GM18909 (cell line): Measurements from ENCODE around the gene ACSL6.

Experiments used
- ATAC-seq: cut with Tn5 transposase; IDR thresholded peaks from one replicate; pipeline ENCODE4 v1.9.1; 2021; ENCODE audit warnings: mild to moderate bottlenecking; ENCODE audit not compliant: unreplicated experiment, poor library complexity

The ACSL6 gene, protein sequence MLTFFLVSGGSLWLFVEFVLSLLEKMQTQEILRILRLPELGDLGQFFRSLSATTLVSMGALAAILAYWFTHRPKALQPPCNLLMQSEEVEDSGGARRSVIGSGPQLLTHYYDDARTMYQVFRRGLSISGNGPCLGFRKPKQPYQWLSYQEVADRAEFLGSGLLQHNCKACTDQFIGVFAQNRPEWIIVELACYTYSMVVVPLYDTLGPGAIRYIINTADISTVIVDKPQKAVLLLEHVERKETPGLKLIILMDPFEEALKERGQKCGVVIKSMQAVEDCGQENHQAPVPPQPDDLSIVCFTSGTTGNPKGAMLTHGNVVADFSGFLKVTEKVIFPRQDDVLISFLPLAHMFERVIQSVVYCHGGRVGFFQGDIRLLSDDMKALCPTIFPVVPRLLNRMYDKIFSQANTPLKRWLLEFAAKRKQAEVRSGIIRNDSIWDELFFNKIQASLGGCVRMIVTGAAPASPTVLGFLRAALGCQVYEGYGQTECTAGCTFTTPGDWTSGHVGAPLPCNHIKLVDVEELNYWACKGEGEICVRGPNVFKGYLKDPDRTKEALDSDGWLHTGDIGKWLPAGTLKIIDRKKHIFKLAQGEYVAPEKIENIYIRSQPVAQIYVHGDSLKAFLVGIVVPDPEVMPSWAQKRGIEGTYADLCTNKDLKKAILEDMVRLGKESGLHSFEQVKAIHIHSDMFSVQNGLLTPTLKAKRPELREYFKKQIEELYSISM

DNA sequence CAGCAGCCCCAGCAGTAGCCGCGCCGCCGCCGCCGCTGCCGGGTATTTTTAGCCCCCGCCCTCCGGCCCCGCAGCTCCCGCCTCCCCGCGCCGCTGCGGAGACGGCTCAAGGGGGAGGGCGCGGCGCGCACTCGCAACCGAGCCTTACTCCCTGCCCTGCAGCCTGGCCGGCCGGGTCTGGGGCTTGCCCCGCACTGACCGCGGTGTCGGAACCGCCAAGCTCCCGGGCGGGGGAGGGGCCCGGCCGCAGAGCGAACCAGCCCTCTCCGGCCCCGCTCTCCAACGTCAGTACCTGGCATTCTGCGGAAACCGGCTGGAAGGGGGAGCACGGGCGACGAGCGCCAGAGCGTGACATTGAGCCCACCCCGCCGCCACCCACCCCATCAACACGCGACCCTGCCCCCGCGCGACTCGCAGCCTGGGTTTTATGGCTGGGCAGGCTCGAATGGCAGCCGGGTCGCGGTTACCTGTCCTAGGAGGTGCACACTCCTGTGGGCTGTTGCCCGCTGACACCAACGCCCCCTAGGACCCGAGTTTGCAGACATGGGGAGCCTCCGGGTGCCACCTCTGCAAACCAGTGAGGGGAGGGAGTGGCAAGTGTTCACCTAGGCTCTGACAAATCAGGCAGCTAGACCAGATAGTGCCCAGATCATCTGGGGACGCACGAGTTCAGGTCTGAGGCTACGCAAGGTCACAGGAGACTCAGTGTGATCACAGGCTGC lies at the start of gene ACSL6:
Gene ACSL6 (minus strand): TSS at position 37 of the 722 bp plus-strand sequence. CDS start 105 bp downstream, outside the sequence.
- no peak for ATAC-seq

DNA sequence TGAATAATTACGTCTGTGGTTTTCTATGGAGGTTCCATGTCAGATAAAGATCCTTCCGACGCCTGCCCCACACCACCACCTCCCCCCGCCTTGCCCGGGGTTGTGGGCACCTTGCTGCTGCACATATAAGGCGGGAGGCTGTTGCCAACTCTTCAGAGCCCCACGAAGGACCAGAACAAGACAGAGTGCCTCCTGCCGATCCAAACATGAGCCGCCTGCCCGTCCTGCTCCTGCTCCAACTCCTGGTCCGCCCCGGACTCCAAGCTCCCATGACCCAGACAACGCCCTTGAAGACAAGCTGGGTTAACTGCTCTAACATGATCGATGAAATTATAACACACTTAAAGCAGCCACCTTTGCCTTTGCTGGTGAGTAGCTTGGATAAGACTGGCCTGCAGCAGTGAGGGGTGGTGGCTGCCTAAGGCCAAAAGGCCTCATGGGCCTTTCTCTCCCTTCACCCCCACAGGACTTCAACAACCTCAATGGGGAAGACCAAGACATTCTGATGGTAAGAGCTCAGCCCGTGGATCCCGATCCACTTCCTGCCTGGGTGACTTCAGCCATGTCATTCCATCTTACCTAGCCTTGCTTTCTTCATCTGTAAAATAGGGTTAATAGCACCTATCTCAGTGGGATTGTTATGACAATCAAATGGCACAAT lies 49.2 kb upstream of the ACSL6 start, which contains the start of gene IL3:
Gene IL3 (plus strand): TSS at position 155 of the 661 bp plus-strand sequence. CDS start 52 bp downstream, at position 207.
- ATAC-seq: no peak

DNA sequence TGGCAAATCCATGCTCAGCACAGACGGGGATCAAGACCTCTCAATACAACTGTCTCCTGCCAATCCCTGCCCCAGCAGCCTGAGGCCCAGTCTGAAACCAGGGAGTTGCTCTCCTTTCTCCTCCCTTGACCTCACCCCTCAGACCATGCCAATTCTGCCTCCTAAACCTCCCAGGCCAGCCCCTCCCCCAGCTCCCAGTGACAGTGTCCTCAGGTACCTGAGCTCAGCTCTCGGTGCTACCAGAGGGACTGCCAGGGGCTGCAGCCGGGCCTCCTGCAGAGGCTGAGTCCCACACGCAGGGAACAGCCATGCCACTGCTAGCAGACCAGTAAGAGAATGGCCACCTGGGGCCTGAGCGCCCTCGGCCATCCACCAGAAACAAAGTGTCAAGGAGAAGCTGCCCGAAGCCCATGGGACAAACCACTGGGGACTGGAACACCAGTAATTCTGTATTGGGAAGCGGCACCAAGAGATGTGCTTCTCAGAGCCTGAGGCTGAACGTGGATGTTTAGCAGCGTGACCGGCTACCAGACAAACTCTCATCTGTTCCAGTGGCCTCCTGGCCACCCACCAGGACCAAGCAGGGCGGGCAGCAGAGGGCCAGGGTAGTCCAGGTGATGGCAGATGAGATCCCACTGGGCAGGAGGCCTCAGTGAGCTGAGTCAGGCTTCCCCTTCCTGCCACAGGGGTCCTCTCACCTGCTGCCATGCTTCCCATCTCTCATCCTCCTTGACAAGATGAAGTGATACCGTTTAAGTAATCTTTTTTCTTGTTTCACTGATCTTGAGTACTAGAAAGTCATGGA lies 48.4 kb upstream of the ACSL6 start:
- ATAC-seq: no peak

DNA sequence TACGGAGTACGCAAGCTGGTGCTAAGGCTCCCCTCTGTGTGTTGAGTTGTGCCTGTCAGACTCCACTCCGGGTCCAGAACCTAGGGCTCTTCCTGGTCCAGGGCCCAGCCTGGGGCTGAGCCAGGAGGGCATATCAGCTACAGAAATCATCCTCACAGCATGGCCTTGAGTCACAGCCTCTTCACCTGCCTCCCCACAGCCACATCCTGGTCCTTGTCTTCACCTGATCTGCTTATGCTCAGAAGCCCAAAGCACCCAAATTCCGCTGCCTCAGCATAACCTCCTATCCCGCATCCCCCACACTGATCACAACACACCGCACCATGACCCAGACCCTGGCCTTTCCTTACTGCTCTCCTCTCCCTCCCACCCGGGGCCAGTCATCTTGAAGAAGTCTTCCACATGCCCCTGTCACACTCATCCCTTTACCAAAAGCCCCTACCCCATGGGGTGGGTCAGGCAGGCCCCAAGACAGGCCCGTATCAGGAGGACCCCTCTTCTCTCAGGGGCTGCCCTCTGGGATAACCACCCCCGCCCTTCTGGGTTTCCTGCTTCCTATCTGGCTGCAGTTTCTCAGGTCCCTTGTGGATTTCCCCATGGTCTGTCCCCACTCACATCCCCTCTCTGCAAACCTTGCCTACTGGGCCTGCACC lies 47.7 kb upstream of the ACSL6 start:
- ATAC-seq: no peak

DNA sequence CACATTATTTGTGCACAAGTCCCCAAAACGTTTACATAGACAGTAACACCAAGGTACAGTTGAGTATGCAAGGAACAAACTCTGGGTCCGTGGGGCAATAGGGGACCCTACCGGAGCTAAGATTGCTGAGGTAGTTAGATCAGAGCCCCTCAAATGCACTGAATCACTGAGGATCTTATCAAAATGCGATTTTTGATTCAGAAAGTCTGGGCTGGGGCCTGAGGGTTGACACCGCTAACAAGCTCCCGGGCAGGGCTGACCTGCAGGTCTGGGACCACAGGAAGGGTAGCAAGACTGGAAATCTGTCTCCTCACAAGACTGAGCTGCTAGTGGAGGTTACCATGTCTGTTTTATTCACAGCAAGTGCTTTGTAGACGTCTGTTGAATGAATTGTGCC lies 47.2 kb upstream of the ACSL6 start:
- no peak for ATAC-seq

DNA sequence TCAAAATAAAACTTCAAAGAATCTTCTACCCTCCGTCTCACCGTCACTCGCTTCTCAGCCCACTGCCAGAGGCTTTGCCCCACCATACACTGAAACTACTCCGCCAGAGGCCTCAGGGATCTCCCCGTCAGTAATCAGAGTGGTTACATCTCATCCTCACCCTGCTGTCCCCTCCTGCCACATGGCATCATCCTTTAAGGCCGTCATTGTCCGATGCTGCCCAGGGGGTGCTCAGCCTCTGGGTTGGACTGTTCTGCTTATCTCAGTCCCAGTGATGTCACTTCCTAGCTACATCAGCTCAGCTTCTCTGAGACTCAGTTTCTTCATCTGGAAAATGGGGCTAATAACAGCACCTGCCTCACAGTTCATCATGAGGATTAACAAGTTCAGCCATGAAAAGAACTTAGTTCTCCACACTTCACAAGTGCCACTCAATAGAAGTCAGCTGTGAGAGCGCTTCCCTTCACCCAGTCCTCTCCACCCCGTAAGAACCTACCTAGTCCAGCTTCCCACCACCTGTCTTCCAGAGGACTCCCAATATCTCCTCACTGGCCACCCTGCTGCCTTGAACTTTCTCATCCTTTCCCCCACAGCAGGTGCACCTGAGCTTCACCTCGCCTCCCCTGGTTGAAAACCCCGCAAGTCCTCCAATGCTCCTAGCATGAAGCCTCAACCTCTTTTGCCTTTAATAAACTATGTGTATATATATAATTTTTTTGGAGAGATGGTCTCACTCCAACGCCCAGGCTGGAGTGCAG lies 46.2 kb upstream of the ACSL6 start:
- ATAC-seq: no peak

DNA sequence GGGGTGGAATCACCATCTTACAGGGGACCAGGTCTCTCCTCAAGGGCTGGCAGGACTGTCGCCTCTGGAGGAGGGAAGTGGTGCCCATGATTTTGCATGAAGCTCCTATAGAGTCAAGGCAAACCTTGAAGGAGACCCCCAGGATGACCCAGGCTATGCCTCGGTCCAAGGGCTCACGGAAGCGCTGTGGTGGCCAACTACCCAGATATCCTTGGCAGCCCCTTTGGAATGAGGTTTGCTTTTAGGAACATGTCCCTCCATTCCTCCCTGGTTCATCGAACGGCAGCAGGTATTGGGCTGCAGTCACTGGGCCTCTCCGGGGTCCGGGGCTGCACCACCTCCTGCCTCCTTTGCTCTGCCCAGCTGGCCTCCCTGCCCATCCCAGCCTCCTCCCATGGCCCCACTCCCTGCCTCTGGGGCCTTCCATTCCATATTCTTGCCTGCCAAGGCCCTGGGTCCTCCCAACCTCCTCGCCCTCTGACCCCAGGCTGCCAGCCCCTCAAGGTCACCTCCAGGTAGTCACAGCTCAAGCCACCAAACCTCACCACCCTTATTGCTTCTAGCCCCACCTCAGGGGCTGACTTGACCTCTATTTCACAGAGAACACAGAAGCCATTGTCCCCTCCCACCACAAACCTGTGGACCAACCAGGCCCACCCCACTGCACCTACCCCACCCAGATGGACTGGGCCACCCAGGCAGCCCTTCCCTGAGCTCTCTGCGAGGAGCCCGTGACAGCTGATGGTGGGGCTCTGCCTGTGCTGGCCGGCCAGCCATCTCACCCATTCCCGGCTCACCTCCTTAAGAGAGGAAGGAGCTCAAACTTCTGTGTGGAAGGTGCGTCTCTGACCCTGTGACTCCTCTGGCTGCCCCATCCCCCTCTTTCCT lies 45.4 kb upstream of the ACSL6 start:
- ATAC-seq: no peak

DNA sequence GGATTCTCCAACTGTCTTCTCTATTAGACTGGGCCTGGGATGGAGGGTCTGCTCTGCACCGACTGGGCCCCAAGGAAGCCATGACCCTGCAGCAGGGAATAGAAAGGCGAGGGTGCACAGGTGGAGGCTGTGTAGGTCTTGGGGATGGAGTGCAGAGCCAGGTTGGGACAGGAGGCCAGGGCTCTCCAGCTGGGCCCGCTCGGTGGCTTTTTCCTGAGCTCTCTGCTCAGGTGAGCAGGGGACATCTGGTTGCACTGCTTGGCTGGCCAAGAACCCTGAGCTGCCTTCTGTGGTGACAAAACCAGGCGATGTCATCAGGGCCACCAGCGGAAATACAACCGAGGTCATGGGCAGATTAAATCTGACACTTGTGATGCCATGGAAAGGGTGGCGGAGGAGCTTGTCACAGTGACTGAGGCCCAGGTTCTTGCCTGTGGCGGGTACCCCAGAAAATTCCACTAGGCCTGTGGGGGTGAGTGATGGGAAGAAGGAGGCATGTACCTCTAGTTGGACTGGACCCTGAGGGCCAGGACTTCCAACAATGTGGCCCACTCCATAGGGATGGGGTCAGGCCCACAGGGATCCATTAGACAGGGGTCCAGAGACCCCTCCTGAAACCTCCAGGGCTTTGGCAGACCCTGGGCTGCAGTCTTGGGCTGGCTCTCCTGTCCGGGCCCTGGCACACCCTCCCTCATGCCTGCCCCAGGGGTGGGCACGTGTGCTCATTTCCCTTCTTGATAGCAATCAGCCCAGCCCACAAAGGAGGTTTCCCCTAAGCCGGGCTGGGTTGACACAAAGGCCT lies 44.6 kb upstream of the ACSL6 start:
- no peak for ATAC-seq

DNA sequence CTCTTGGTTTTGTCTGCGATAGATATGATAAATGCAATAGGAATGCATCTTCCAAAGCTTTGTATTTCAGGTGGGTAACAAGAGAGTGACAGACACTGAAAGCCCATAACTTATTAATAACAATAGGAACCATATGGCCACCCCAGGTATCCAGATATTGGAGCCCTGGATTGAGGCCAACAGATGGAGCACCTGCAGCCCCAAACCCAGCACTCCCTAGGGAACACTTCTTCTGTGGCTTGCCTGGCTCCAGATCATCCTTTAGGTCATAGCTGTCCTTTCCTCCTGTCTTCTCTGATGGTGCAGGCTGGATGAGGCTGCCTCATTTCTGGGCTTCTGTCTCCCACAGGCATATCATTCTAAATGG lies 44.0 kb upstream of the ACSL6 start:
- ATAC-seq: no peak

DNA sequence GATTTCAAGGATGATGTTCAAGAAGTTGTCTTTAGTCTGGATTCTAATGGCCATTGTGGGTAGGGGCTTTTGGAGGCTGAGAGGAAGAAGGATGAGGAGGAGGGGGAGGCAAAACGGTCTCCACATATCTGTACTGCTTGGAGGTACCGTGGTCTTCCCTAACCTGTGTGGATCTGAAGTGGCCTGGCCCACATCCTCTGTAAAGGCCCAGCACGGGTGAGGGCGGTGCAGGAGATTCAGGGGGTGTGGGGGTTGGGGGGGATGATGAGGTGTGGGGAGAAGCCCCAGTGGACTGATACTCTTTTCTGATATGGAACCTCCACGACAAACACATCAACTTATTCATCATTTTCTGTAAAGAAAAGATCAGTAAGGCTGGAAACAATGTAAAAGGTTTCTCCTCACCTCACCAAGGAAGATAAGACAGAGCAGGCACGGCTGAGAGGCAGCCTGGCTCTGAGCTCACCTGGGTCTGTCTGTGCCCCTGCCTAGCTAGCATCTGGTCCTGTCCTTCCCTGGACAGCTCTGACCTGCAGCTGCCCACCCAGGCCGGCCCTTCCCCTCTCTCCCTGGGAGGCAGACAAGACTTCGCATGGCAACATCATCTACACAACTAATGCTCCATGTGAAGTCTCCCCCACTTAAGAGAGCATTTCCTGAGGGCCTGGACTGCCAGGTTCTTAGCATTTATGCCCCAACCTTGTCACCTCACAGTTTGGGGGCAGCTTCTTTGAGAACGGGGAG lies 43.4 kb upstream of the ACSL6 start:
- no peak for ATAC-seq

DNA sequence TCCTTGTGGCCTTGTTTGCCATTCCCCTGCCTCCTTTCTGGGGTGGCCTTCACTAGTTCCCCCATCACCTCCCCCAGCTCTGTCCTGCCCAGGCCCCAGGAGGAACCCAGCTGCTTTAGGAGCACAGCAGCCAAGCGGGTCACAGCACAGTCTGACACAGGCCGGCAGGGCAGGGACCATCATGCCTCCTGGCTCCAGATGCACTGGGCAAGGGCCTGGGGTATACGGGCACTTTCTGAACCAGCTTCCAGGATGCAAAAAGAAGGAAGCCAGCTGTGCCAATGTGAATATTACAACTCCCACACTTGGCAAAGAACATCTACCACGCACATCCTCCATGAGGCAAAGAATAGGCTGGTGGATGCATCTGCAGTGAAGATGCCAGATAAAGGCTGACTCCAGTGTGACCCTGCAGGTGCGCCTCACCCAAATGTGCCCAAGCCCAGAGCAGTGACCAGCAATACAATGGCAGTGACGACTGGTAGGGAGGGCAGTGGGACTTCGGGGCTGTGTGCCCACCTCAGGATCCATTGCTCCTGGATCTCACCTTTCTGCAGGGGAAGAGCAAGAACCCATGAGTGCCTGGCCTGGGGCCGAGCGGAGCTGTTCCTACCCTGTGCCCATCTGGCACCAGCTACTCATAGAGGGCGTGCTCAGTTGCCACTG lies 42.7 kb upstream of the ACSL6 start:
- no peak for ATAC-seq

DNA sequence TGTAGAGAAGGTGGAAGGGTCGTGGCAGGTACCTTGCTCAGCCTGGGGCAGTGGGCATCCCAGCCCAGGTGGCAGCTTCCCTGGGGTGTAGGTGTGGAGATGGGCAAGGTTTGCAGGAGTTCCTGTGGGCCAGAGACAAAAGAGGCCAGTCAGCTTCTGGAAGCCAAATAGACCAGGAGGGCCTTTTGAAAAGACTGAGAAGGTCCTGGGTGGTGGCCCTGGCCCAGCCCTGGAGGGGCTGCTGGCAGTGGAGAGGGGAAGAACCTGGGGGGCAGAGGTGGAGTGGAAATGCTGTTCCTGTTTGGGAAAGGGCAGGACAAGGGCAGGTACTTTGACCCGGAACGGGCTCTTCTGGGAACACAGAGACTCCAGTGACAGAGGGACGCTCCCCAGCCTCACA lies 42.0 kb upstream of the ACSL6 start:
- no peak for ATAC-seq

DNA sequence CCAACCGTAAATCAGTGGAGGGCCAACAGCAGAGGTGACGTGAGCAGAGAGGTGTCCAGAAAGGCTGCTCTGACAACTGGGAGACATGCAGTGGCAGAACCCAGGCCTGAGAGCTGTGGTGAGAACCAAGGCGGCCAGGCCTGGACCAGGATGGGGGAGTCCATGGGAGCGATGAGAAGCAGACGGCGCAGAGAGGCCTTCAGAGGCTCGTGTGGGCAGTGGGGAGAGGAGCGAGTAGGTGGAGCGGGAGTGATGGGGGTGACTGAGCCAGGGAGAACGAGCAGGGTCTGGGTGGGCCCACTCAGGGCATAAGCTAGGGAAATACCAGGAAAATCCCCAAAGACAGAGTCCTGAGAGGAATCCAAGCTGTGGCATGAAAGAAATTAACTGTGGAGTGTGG lies 41.1 kb upstream of the ACSL6 start:
- ATAC-seq: no peak

DNA sequence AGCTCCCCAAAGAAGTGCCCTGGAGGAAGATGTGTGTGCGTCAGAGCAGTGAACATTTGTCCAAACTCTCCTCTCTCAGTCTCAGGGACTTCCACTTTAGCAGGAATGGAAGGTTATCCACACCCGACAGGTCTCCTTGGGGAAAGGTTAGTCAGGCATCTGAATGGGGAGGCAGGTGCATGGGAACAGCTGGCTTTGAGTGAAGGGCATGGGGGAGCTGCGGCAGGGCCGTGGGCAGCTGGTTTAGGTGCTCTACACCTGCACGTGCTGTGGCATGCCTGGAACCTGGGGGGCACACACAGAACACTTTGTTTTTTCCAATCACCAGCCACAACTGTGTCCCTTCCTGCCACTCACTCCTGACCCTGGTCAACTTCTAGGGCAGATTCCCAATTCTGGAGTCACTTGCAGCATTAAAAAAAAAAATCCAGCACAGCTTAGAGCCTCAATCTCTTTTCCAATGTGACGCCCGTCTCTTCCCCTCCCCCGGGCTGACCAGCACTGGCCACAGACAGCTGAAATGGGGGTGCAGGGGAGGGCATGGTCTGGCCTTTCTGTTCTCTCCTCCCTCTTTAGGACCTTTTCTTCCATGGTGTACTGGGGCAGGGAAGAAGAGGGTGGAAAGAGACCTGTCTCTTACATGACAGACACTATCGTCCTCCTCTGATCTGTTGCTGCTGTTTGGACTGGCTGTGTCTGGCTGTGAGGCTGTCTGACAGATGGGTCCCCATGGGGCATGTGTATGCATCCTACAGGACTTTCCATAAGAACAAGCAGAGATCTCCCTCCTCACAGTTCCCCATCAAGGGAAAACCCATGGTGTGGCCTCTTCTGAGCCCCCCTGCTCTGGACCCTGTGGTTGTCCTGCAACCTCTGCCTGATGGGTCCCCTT lies 39.4 kb upstream of the ACSL6 start:
- no peak for ATAC-seq

DNA sequence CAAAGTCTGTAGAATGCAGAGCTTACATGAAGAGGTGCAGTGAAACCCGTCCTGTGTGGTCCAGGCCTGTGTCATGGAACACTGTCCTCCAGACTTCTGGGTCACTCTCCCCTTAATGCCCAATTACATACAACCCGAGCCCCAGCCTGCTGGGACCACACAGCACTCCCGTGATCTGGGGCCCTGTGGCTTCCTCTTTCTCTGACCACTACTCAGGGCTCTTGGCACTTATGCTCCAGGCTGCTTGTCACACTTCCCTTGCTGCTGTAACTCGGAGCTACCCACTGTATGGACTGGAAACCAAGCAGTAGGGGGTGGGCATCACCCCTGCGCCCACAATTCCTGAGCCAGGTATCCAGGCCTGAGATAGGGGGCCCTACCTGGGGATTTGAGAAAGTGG lies 38.7 kb upstream of the ACSL6 start:
- ATAC-seq: no peak
